OCI-LY7 (cell line): ENCODE results near the gene ANO8.

Source experiments
- CTCF ChIP-seq: fragments of 200-600 bp; sonication (generic); conservative IDR thresholded peaks from 2 replicates; pipeline ENCODE4 v1.5.1; 2014; ENCODE audit warnings: mild to moderate bottlenecking, antibody characterized with exemption, low read length, moderate library complexity, mixed read lengths
- EZH2phosphoT487 ChIP-seq: fragments of 200-600 bp; sonication (generic); IDR thresholded peaks from 2 replicates; pipeline ENCODE4 v1.6.1; 2018; ENCODE audit warnings: low read depth, borderline replicate concordance, mild to moderate bottlenecking, mixed run types, antibody characterized with exemption, low read length, moderate library complexity, mixed read lengths

GRCh38 chr19:17335575-17335974 lies 920 bp upstream of the ANO8 start:
- TF ChIP-seq CTCF, result no peak
- TF ChIP-seq EZH2phosphoT487, result no peak
